Esophagus muscularis mucosa (tissue), 3 donors: ENCODE results near the gene BCL2L1.
A peak's percentile ranks its signal among the peaks of the same experiment; 100 is the strongest.

Experiments used
- POLR2AphosphoS5 ChIP-seq, 2 donors: sonication (generic); formaldehyde crosslinking; IDR thresholded peaks; one replicate each; pipeline ENCODE4 v1.6.1; 2017; ENCODE audit warnings: antibody characterized with exemption in 2 of 2
- TF ChIP-seq, protein P1 (sequence below), 3 experiments: fragments of 200-600 bp in 2 of 3; fragments of 450-650 bp in 1 of 3; sonication (generic) in 2 of 3; IDR thresholded peaks; one replicate each; pipeline ENCODE4 v1.5.1; 2017 to 2019; ENCODE audit warnings: antibody characterized with exemption in 3 of 3, mild to moderate bottlenecking in 2 of 3, moderate library complexity in 1 of 3

DNA sequence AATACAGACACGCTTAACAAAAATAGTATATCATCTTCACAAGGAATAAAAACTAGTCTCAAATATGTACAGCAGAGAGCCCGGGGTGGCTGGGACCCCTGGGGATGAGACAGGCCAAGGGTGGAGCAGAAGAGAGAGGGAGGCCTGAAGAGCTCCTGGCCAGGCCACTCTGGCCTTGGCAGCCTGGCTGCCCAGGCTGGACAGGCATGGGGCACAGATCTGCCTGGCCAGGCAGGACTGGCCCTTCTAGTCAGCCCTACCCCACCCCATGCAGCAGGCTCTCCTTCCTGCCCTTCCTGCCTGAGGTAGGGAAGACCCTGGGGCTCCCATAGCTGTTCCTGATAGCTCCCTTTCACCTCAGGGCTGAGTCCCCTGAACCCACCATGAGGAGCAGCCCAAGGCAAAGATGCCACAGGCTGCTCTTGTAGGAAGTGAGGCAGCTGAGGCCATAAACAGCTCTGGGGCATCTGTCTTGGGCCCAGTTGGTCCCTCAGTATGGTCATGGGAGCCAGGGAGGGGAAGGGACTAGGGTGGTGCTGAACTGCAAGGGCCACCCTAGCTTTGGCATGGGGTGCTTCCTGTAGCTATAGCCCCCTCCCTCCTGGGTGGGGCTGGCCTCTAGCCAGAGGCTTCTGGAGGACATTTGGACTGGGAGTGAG lies 57.8 kb downstream of the BCL2L1 start:
- peak in 1 of 2 donors; percentile 16 for TF ChIP-seq POLR2AphosphoS5 (IDR thresholded peaks at IDR 0.05)
- TF ChIP-seq, protein P1, sequence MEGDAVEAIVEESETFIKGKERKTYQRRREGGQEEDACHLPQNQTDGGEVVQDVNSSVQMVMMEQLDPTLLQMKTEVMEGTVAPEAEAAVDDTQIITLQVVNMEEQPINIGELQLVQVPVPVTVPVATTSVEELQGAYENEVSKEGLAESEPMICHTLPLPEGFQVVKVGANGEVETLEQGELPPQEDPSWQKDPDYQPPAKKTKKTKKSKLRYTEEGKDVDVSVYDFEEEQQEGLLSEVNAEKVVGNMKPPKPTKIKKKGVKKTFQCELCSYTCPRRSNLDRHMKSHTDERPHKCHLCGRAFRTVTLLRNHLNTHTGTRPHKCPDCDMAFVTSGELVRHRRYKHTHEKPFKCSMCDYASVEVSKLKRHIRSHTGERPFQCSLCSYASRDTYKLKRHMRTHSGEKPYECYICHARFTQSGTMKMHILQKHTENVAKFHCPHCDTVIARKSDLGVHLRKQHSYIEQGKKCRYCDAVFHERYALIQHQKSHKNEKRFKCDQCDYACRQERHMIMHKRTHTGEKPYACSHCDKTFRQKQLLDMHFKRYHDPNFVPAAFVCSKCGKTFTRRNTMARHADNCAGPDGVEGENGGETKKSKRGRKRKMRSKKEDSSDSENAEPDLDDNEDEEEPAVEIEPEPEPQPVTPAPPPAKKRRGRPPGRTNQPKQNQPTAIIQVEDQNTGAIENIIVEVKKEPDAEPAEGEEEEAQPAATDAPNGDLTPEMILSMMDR (IDR thresholded peaks at IDR 0.05), result no peak
